Dermis blood vessel endothelial cell (primary cell): ENCODE measurements around the gene ADRA2C. TPM values are rescaled to one million over a fixed set of nuclear protein-coding genes. Genes with fewer than 3 reads are reported as not detected.

ENCODE experiments used
- DNase-seq: peaks from one replicate; pipeline ENCODE4 v3.0.0; 2010
- total RNA-seq: library from RNA; depleted of rRNA; stranded (reverse); fragments of >200 nt; gene quantifications from 2 replicates; pipeline ENCODE4 v1.2.3, GENCODE V29; 2014

ADRA2C gene
- total RNA-seq, 1 donor from 2014 or later = 0.17 TPM

DNA sequence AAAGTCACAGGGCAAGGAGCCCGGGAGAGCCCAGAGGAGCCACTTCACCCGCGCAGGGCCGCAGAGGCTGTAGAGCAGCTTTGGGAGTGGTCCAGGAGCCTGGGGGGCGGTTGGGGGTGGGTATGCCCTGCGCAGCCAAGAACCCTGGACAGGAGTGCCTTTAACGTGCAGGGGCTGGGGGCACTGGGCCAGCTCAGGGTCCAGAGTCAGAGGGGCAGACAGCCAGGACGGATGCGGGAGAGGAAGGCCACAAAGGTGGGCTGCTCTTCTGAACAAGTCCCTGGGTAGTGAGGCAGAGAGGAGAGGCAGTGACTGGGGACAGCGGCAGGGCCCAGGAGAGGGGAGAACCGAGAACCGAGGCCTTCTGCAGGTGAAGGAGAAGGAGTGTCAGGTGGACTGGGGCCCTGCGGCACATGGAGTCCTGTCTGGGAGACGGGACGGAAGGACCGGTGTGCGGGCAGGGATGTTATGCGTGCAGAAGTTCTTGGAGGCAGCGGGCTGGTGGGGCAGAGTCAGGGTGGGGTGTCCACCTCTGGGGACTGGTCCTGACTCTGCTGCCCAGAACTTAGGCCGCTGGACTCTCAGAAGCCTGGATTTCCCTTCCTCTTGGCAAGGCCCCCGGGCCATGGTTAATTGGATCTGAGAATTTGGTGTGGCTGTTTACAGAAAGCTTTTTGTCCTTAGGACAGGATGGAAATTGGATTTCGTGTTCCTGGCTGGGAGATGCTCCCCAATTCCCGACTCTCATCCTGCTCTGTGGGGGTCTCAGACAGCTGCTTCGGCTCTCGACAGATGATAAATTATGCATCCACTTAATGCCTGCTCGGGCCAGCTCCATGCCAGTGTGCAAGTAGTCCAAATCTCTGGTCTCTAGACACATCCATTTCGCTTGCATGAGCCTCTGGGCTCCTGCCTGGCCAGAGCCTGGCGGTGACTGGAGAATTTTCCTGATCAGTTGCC is 31.9 kb downstream of the ADRA2C start:
- DNase-seq = no peak

DNA sequence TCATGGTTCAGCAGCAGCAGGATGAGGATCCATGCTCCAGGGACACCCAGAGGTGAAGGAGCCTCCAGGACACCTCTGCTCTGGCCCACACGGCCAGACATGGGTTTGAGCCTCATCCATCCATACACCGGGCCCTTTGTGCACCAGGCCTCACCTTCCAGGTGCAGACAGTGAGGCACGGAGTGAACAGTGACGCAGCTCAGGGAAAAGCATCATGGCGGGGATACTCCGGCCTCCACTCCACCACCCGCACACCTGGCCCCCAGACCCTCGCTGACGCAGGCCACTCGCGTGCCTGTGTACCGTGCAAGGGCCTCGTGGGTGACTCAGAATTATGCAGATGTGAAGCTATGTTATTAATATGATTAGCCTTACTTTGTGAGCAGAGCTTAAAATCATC is 33.3 kb downstream of the ADRA2C start:
- DNase-seq = no peak

DNA sequence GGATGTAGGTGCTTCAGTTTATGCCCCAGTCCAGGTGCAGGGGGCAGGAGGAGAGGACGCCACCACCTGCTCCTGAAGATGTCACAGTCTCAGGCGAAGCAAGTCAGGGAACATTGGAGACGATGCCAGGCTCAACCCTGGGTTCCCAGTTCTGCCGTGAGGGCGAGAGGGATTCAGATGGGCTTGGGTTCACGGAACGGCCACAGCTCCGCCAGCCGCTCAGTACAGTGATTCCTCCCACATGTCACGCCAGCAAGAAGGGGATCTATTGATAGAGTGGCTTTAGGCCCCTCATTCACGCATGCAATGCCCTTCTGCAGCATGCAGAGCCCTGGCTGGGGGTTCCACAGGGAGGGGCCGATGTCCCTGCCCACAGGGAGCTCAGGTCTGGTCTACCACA is 34.2 kb downstream of the ADRA2C start:
- DNase-seq = no peak

DNA sequence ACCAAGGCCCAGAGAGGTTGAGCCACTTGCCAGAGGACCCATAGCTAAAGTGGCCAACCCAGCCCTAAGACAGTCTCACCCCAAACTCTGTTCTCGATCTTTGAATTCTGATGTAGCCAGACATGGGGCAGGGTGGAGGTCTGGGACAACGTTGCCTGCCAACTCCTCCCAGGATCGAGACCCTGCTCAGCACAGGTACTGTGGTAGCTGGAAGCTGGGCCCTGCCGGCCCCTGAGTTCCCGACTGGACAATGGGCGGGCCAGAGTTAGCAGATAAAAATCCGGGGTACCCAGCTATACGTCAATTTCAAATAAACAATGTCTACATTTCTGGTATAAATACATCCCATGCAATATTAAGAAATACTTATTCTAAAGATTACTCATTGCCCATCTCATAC is 35.3 kb downstream of the ADRA2C start:
- no peak for DNase-seq

DNA sequence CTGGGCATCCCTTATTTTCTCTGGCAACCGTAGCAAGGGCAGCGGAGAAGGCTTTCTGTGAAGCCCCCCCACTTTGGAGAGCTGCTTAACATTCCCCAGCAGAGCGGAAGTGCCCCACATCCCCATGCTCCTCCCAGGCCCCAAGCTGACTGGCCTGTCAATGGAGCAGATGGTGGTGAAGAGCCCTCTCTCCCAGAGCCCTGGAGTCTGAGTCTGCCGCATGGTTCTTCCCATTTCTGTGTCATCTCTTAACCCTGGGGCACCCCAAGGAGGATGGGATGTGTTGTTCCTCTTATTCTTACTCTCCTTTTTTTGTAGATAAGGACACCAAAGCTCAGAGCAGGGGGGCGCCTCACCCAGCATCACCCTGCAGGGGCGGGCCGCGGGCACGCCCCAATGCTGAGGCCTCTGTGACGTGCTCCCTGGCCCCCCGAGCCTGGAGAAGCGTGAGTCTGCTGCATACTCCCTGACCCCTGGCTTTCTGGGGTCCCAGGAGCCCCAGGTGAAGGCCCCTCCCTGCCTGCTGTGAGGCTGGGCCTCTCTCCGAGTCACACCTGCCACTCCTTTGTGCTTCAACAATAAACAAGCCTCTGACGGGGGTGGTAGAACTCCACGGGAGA is 35.9 kb downstream of the ADRA2C start:
- no peak for DNase-seq

DNA sequence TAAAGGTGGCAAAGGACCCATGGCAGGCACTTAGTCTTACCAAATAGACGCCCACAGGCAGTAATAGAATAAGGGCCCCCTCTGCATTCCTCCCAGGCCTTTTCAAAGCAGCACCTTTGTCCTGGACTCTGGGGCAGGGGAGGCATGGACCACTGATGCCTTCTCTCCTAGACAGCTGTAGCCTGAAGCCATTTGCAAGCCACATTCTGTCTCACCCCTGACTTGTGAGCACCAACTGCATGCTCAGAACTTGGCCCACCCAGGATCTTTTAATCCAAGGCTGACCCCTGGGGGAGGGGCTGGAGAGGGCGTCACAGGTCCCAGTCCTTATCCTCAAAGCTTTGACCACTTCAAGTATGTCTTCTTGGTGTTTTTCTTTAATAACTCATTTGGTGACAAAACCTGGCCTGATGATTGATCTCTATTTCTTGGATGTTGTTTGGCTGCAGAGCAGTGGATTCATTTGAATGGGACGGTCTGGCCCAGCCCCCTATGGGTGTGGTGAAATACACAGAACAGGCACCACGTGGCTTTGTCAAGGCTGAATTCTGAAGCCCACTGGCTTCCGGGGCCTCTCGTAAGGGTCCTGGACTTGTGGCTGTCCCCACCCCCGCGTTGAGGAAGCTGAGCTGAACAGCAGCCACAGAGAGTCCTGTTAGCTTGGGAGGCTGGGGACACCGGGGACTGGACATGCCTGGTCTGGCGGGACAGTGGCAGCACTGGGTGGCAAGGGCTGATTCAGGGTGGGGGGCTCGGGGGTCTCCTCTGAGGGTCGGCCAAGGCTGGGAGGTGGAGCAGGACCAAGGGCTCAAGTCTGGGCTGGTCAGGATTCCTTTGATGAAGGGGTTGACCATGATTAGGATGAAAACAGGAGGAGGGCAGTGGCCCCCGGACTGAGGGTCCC is 36.6 kb downstream of the ADRA2C start:
- no peak for DNase-seq

DNA sequence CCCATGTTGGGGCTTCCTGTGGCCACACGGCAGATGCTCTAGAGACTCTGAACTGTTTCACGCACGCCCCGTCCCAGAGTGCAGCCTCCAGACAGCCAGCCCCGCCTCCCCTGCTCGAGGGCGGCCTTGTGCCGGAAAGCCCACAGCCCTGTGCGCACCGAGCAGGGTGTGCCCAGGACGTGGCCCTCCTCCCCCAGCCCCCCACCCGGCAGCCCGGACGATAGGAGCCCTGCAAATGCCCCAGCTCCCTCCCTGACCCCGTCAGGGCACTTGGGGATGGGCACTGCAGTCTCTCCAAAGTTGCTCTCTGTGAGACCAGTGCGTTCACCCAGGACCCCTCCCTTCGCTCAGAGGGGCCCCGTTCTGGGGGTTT is 37.3 kb downstream of the ADRA2C start:
- DNase-seq = no peak

DNA sequence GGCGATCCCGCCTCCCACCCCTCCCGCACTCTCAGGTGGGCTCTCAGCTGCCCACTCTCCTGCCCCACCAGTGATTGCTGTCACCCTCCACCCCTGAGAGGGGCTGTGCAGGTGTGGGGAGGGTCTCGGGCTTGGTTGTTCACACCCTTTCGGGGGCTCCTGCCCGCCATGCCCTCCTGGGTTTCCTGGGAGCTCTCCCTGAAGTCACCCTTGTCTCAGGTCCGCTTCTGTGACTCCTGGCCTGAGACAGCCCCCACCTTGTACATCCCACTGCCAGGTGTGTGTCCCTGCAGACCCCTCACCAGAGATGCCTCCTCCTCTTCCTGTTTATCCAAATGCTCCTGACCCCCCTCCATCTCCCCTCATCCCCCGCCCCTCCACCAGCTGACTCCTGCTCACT is 37.8 kb downstream of the ADRA2C start:
- no peak for DNase-seq

DNA sequence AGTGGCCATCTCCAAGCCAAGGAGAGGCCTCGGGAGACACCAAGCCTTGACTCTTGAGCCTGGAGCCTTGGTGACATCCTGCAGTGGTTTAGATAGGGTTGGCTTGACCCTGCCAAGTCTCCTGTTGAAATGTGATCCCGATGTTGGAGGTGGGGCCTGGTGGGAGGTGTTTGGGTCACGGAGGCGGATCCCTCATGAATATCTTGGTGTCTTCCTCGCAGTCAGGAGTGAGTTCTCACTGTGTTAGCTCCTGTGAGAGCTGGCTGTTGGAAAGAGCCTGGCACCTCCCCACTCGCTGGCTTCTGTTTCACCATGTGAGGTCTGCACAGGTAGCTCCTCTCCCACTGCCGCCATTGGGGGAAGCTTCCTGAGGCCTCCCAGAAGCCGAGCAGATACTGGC is 38.8 kb downstream of the ADRA2C start:
- no peak for DNase-seq

DNA sequence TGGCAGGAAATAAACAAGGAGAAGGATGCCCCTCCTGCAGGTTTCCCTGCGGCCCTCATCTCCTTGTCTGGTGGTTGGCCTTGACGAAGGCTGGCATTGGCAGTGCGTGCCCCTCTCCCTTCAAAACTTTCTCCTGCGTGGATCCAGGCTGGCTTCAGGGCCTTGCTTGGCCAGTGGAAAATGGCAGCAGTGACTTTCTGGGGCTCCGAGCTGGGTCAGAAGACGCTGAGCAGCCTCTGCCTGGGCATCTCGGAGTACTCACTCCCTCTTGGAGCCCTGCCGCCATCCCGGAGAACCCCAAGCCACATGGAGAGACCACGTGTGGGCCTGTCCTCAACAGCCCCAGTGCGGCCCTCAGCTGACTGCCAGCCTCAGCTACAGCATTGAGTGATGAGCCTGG is 39.5 kb downstream of the ADRA2C start:
- DNase-seq = no peak

DNA sequence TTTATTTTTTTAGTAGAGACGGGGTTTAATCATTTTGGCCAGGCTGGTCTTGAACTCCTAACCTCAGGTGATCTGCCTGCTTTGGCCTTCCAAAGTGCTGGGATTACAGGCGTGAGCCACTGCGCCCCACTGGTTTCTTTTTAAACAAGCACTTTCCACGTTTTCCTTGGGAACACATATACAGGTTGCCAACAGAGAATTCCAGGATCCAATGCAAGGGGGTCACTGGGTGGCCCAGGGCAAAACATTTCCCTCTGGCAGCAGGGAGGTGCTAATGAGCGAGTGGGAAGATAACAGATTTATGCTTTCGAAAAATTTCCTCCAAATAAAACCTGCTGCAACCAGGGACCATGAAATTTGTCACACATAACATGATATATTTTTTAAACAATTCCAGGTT is 41.1 kb downstream of the ADRA2C start:
- no peak for DNase-seq

DNA sequence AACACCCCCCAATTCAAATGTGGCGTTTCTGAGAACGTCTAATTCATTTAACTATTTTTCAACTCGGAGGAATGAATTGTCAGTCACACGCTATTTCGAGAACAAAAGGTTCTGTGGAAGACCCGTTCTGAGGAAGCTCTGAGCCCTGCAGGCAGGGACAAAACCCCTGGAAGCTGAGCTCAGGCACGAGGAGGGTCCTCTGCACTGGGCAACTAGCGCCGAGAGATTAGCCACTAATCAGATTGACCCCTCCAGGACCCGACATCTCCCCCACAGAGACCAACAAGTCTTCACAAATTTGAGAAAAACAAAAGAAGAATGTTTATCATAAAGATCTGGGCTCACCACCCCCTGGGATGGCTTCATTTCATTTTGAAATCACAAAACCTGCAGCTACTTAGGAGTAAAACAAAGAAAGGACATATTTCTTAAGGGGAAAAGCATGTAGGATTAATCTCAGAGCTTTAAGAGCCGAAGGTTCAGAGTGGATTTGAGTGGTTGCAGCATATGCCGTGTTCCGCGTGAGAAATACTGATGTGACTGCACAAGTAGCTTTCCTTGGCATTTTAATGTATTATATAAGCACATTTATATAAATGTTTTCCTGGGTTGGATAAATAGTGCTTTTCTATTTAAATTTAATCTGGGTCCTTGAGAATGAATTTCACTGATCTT is 41.8 kb downstream of the ADRA2C start:
- no peak for DNase-seq

DNA sequence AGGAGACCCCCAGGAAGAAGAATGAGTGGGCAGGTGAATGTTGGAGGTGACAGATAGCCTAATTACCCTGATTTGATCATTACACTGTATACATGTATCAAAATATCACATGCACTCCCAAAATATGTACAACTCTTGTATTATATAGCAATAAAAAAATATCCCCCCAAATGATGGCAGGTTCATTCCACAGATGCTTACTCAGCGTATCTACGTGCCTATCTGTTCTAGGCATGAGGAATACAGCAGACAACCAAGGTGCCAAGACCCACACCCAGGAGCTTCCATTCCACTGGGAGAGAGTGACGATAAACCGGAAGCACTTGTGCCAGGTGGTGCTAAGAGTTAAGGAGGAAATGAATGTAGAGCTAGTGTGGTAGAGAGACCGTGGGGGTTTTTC is 42.4 kb downstream of the ADRA2C start:
- no peak for DNase-seq

DNA sequence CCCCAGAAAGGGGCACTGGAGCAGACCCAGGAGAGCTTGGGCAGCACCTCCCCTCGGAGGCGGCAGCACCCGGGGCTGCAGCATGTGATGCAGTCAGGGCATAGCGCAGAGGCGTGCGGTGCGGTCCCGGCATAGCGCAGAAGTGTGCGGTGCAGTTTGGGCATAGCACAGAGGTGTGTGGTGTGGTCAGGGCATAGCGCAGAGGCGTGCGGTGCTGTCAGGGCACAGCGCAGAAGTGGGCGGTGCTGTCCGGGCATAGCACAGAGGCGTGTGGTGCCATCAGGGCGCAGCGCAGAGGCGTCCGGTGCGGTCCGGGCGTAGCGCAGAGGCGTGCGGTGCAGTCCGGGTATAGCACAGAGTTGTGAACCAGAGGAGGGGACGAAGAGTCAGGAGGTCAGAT is 42.8 kb downstream of the ADRA2C start:
- no peak for DNase-seq

DNA sequence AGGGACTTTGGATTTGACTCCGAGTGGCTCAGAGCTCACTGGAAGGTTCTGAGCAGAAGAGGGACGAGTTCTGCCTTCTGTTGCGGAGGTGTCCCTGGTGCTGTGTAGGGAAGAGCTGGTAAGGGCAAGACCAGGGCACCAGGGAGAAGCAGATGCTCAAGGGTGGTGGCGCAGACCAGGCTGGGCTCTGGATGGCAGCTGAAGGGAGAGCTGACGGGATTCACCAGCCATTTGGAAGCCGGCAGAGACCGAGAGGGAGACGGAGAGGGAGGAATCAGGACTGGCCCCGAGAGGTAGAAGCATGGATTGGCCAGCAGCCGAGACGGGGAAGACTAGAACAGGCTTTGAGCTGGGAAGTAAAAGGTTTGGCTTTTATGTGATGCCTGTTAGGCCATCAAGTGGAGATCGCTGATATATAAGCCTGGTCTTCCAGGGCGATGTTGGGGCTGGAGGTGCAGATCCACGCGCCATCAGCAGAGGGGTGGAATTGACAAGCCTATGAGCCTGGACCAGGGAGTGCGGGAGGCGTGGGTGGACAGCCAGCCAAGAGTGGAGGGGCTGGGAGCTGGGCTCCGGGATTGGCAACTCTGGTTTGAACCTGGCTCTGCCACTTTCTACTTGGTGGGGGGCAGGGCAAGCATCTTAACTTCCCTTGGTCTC is 43.4 kb downstream of the ADRA2C start:
- no peak for DNase-seq

DNA sequence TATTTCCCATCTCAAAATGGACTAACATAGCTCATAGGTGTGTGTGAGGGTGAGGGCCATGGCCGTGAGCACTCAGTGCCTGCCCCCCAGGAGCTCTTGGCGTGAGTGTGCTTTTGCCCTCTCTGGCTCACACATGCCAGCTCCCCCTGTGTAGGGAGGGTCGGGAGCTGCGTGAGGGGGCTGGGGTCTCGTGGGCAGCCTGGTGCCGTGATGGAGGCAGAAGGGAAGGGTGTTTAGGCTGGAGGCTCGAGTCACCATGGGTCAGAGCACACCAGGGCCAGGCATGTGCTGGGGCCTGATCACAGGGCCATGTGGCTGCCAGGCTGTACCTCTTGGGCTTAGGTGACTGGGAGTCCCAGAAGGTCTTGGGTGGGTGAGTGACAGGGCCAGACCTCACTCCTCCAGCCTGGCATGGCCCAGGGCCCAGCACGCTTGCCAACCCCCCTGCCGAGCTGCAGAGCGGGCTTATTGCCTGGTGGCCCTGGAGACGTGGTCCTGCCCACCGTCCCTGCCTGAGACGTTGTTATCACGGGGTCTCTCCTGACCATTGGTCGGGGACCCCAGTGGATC is 44.0 kb downstream of the ADRA2C start:
- no peak for DNase-seq

DNA sequence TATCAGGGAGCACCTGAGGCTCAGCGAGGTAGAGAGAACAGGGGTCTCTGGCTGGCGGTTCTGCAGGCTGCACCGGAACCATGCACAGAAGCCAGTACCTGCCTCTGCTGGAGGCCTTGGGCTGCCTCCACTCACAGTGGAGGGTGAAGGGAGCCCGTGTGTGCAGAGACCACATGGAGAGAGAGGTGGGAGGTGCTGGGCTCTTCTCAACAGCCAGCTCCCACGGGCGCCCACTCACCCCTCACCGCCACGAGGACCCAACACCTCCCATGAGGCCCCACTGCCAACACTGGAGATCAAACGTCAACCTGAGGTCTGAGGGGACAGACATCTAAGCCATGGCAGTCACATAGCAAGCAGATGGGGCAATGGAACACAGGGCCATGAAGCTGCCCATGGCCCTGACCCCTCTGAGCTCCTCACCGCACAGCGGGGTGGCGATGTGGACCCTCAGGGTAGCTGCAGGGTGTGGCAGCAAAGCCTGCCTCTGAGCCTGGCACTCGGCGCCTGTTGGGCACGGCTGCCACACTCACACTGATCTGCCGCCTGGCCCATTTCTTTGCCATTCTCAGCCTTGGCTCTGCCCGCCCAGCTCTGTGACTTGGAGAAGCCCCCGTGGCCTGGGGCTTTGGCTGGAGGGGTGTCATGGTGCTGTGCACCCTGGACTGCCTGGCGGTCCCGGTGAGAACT is 44.8 kb downstream of the ADRA2C start:
- DNase-seq = no peak

DNA sequence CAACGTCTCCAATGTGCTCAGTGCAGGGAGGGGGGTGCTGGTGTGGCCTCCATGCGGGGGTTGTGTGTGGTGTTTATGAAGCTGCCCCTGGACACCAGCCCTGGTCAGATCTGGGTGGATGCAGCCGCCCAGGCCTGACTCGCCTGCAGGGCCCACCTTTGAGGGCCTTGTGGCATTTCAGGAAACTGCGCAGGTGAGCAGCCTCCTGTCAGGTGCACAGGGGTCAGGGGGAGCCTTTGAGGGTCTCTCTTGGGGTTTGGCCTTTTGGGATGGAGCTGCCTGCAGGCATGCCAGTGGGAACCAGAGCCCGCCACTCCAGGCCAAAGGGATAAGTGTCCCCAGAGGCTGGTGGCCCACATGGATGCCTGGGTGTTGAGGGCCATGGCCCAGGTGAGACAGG is 45.4 kb downstream of the ADRA2C start:
- no peak for DNase-seq

DNA sequence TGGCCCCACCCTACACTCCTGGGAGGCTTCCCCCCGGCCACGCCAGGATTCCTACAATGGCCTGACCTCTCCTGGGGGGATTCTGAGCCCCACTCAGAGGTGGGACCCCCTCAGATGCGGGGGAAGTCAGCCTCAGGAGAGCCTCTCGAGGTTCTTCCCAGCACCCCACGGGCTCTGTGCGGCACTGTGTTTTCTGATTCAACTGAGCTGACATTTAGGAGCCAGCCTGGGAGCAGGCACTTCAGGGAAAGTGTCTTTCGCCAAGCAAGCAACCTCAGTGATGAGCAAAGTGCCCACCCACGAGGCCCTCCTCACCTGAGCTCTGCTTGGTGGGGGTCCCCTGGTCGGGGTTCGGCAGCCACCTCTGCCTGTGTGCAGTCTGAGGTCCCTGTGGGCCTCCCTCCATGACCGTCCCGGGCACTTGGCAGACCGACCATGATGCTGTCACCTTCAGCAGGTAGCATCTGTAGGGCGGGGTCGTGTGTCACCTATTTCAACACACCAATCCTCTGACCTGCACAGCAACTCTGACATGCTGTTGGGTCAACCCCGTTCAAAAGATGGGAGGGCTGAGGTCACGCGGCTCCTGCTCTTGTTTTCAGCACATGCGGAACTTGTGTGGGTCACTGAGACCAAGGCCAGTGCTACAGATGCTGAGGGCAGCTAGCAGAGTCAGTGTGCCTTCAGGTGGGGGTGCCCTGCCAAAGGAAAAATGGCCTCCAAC is 46.2 kb downstream of the ADRA2C start:
- no peak for DNase-seq
